ENCODE data around the gene EML4.

The EML4 gene

GRCh38 chr2:42184346-42184745 lies 15.2 kb downstream of the EML4 start:
- Histone ChIP-seq H3K27me3 (ENCODE audit: insufficient read depth, poor library complexity, severe bottlenecking) (no peaks in the 10 kb centered on the region), H3K4me3 (replicated peaks; ENCODE audit: insufficient read depth, low read length) (no peak overlapping the region), H3K27ac (replicated peaks) (no peak overlapping the region)
- no peak for DNase-seq (ENCODE audit: low read depth in 1 of 2, low spot score in 1 of 2)
- TF ChIP-seq REST (IDR thresholded peaks at IDR 0.05; ENCODE audit: insufficient replicate concordance, low read depth) = no peak
- TF ChIP-seq POLR2AphosphoS5 (IDR thresholded peaks at IDR 0.05; ENCODE audit: low read depth) = no peak
- TF ChIP-seq GABPA (IDR thresholded peaks at IDR 0.05; ENCODE audit: low read depth) = no peak
- no peak for TF ChIP-seq SPI1 (IDR thresholded peaks at IDR 0.05; ENCODE audit: borderline replicate concordance, low read depth)
- no peak for TF ChIP-seq CTCF (IDR thresholded peaks at IDR 0.05; ENCODE audit: insufficient read depth, low read length)

GRCh38 chr2:42185220-42185921 lies 16.2 kb downstream of the EML4 start:
- Histone ChIP-seq H3K27me3 (ENCODE audit: insufficient read depth, poor library complexity, severe bottlenecking) (no peaks in the 10 kb centered on the region), H3K27ac (replicated peaks) (no peak overlapping the region), H3K4me3 (replicated peaks; ENCODE audit: insufficient read depth, low read length) (no peak overlapping the region)
- TF ChIP-seq REST (IDR thresholded peaks at IDR 0.05; ENCODE audit: insufficient replicate concordance, low read depth) (no peak), GABPA (IDR thresholded peaks at IDR 0.05; ENCODE audit: low read depth) (no peak), SPI1 (IDR thresholded peaks at IDR 0.05; ENCODE audit: borderline replicate concordance, low read depth) (no peak), POLR2AphosphoS5 (IDR thresholded peaks at IDR 0.05; ENCODE audit: low read depth) (no peak), CTCF (IDR thresholded peaks at IDR 0.05; ENCODE audit: insufficient read depth, low read length) (no peak)
- no peak for DNase-seq (ENCODE audit: low read depth in 1 of 2, low spot score in 1 of 2)

- Histone ChIP-seq H3K27ac (replicated peaks) (no peak overlapping the region), H3K27me3 (ENCODE audit: insufficient read depth, poor library complexity, severe bottlenecking) (no peaks in the 10 kb centered on the region), H3K4me3 (replicated peaks; ENCODE audit: insufficient read depth, low read length) (no peak overlapping the region)
- TF ChIP-seq SPI1 (IDR thresholded peaks at IDR 0.05; ENCODE audit: borderline replicate concordance, low read depth) (no peak), REST (IDR thresholded peaks at IDR 0.05; ENCODE audit: insufficient replicate concordance, low read depth) (no peak), POLR2AphosphoS5 (IDR thresholded peaks at IDR 0.05; ENCODE audit: low read depth) (no peak), CTCF (IDR thresholded peaks at IDR 0.05; ENCODE audit: insufficient read depth, low read length) (no peak), GABPA (IDR thresholded peaks at IDR 0.05; ENCODE audit: low read depth) (no peak)
- DNase-seq (ENCODE audit: low read depth in 1 of 2, low spot score in 1 of 2) = no peak
Observed at GRCh38 chr2:42186366-42186765, 17.2 kb downstream of the EML4 start.
